ENCODE data around the gene SPATA31A5. TPM values are rescaled to one million over a fixed set of nuclear protein-coding genes. Genes with fewer than 3 reads are reported as not detected.
"Not testable (repeated sequence)": the region's sequence is repeated elsewhere in the genome, so short reads cannot be mapped to it uniquely, and the experiment has no call there.

Gene SPATA31A5
- not detected for polyA plus RNA-seq (ENCODE audit: insufficient read length in 3 of 3)
- long read RNA-seq, donor 1: 0 reads
- long read RNA-seq, donor 2: 0 reads
- long read RNA-seq, donor 3: 0 reads
- long read RNA-seq, donor 4: 0 reads
- long read RNA-seq, donor 5: 0 reads
- long read RNA-seq, donor 6: 0 reads
- long read RNA-seq, donor 7: 0 reads
- long read RNA-seq, donor 8: 0 reads
- long read RNA-seq, donor 9: 0 reads
- long read RNA-seq, donor 10: 0 reads
- long read RNA-seq, donor 11: 0 reads
- long read RNA-seq, donor 12: 0 reads
- long read RNA-seq, donor 13: 0 reads
- long read RNA-seq, donor 14: 0 reads
- long read RNA-seq, donor 15: 0 reads
- long read RNA-seq, donor 16: 0 reads

GRCh38 chr9:60914107-60914506 is at the start of gene SPATA31A5:
Gene SPATA31A5, plus strand, starts transcription at chr9:60914407. Its CDS starts 29 bp downstream, at chr9:60914436.
- not testable (repeated sequence) for DNase-seq

DNA sequence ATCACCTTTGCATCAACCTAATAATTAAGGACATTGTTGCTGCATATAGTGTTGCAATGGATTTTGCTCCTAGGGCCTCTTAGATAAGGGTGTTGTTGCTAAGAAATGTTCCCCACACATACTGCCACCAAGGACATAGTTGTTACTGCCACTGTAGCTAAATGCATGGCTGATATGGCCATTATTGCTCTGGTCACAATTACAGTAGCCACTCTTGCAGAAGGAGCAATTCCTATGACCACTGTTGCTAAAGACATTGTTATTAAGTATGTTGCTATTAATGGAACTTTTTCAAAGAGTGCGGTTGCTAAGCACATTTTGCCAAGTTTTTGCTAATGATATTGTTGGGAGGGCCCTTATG is 48.8 kb downstream of the SPATA31A5 start:
- DNase-seq: not testable (repeated sequence)

- DNase-seq: not testable (repeated sequence)
Observed at GRCh38 chr9:60966382-60966781, 52.2 kb downstream of the SPATA31A5 start.
